ENCODE results near the gene TRIP4. TPM values are rescaled to one million over a fixed set of nuclear protein-coding genes. Genes with fewer than 3 reads are reported as not detected.

TRIP4 gene
- polyA plus RNA-seq, 3 donors: 23.0 to 40.1 (median 35.6) TPM

DNA sequence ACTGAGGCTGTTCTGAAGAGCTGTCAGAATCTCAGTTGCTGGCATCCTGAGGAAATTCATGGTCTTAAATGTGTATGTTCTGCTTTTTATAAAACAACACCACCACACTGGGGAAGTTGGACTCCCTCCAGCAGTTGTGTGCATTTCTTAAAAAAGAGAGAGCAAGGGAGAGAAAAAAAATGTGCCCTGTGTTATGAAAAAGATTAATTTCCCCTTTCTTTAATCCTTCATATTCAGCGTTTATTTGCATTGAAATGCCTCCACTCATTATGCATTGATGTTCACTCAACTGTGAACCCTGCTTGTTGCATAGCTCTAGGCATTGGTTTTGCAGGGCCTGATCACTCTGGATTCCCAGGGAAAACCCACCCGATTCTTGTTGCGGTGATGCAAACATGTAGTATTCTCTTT, 68.3 kb downstream of the TRIP4 start:
- peaks cover 42 to 51% of the 10 kb centered on the region in 2 donors for H3K4me1 ChIP-seq (ENCODE audit: control insufficient read depth in 1 of 2, insufficient read depth in 2 of 2, low read length in 2 of 2)
- H3K4me1 Mint-ChIP-seq: peaks cover 56% of the 10 kb centered on the region
- no CpG with 5 or more reads among the region's 3 CpGs for WGBS (ENCODE audit: insufficient coverage)
- peak; percentile 56 to 67 (median 57) for DNase-seq
- H3K4me3 Mint-ChIP-seq: peak overlapping the region; percentile 53 to 79
- peak overlapping the region; percentile 39 for H2AFZ ChIP-seq (ENCODE audit: insufficient read depth, low read depth, low read length, poor library complexity, severe bottlenecking)
- H4K20me1 ChIP-seq (ENCODE audit: insufficient read depth, low read length): no peaks in the 10 kb centered on the region
- H3K27me3 Mint-ChIP-seq (ENCODE audit: low read depth in 3 of 3): no peaks in the 10 kb centered on the region
- no peaks in the 10 kb centered on the region for H3K79me2 ChIP-seq (ENCODE audit: insufficient read depth, low read length)
- H3K9ac ChIP-seq (ENCODE audit: insufficient read depth, low read length, poor library complexity, severe bottlenecking): peak overlapping the region; percentile 11
- no peaks in the 10 kb centered on the region for H3K9me3 ChIP-seq (replicated peaks in 1 of 2; ENCODE audit: control insufficient read depth in 1 of 2, insufficient read depth in 1 of 2, low read length in 2 of 2)
- H3K36me3 ChIP-seq (replicated peaks in 1 of 2; ENCODE audit: control insufficient read depth in 1 of 2, insufficient read depth in 2 of 2, low read length in 2 of 2): peaks cover 0 to 9% of the 10 kb centered on the region in 2 donors
- H3K27ac Mint-ChIP-seq: peak overlapping the region; percentile 73 to 95 (median 87)
- intact Hi-C loops (cut with micrococcal nuclease): loop anchor here in 1 of 2 donors (5.0 kb wide), 1 partner anchor 954 kb away; the partner anchor contains the start of gene USP3
- no peaks in the 10 kb centered on the region for H3K27me3 ChIP-seq (ENCODE audit: control insufficient read depth in 2 of 2, insufficient read depth in 2 of 2, low read length in 2 of 2)
- peak overlapping the region; percentile 69 for H3K4me2 ChIP-seq (replicated peaks; ENCODE audit: extremely low read depth, low read length, poor library complexity, severe bottlenecking)
- H3K36me3 Mint-ChIP-seq: peaks cover 2 to 15% of the 10 kb centered on the region in 2 donors
- peak overlapping the region in 2 of 3 experiments; percentile 19 to 66 for H3K4me3 ChIP-seq (replicated peaks in 1 of 3; ENCODE audit: low read depth in 2 of 3, low read length in 3 of 3)
- TF ChIP-seq, protein P1, sequence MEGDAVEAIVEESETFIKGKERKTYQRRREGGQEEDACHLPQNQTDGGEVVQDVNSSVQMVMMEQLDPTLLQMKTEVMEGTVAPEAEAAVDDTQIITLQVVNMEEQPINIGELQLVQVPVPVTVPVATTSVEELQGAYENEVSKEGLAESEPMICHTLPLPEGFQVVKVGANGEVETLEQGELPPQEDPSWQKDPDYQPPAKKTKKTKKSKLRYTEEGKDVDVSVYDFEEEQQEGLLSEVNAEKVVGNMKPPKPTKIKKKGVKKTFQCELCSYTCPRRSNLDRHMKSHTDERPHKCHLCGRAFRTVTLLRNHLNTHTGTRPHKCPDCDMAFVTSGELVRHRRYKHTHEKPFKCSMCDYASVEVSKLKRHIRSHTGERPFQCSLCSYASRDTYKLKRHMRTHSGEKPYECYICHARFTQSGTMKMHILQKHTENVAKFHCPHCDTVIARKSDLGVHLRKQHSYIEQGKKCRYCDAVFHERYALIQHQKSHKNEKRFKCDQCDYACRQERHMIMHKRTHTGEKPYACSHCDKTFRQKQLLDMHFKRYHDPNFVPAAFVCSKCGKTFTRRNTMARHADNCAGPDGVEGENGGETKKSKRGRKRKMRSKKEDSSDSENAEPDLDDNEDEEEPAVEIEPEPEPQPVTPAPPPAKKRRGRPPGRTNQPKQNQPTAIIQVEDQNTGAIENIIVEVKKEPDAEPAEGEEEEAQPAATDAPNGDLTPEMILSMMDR (IDR thresholded peaks at IDR 0.05): no peak
- H3K9me3 Mint-ChIP-seq: no peaks in the 10 kb centered on the region
- H3K27ac ChIP-seq (ENCODE audit: low read depth in 1 of 2, low read length in 2 of 2): peak overlapping the region; percentile 33 to 72

DNA sequence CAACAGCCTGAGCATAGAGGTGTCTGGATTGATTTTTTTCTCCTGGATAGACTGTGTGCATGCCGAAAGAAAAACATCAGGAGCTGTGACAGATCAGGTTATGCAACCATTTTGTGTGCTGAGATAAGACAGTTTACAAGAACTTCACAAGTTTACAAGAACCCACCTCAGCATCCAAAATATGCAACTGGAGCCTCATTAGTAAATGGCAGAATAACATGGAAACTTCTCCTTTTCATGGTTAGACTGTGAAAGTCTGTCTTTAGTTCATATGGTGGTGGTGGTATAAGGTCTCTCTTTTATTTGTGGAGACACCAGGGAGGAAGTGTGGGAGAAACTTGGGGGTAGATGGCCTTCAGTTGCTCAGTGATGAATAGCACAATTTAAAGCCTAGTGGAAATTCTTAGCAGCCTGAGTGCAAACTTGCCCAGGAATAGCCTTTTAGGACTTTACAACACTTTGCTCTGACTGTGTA, 69.0 kb downstream of the TRIP4 start:
- no CpG with 5 or more reads among the region's 1 CpG for WGBS (ENCODE audit: insufficient coverage)
- Histone ChIP-seq H3K27ac (ENCODE audit: low read depth in 1 of 2, low read length in 2 of 2) (peak overlapping the region in 1 of 2 donors; percentile 72), H2AFZ (ENCODE audit: insufficient read depth, low read depth, low read length, poor library complexity, severe bottlenecking) (peak overlapping the region; percentile 39), H3K79me2 (ENCODE audit: insufficient read depth, low read length) (peaks cover 6% of the 10 kb centered on the region), H4K20me1 (ENCODE audit: insufficient read depth, low read length) (peaks cover 5% of the 10 kb centered on the region), H3K9me3 (replicated peaks in 1 of 2; ENCODE audit: control insufficient read depth in 1 of 2, insufficient read depth in 1 of 2, low read length in 2 of 2) (no peaks in the 10 kb centered on the region), H3K4me2 (replicated peaks; ENCODE audit: extremely low read depth, low read length, poor library complexity, severe bottlenecking) (peak overlapping the region; percentile 69), H3K9ac (ENCODE audit: insufficient read depth, low read length, poor library complexity, severe bottlenecking) (no peak overlapping the region), H3K4me3 (replicated peaks in 1 of 3; ENCODE audit: low read depth in 2 of 3, low read length in 3 of 3) (peak overlapping the region in 1 of 3 experiments; percentile 66), H3K36me3 (replicated peaks in 1 of 2; ENCODE audit: control insufficient read depth in 1 of 2, insufficient read depth in 2 of 2, low read length in 2 of 2) (peaks cover 0 to 9% of the 10 kb centered on the region in 2 donors), H3K4me1 (ENCODE audit: control insufficient read depth in 1 of 2, insufficient read depth in 2 of 2, low read length in 2 of 2) (peaks cover 45 to 56% of the 10 kb centered on the region in 2 donors), H3K27me3 (ENCODE audit: control insufficient read depth in 2 of 2, insufficient read depth in 2 of 2, low read length in 2 of 2) (no peaks in the 10 kb centered on the region)
- Mint-ChIP-seq H3K4me1 (peaks cover 61% of the 10 kb centered on the region), H3K27ac (peak overlapping the region; percentile 73 to 95 (median 87)), H3K36me3 (peaks cover 2 to 8% of the 10 kb centered on the region in 2 donors), H3K27me3 (ENCODE audit: low read depth in 3 of 3) (no peaks in the 10 kb centered on the region), H3K4me3 (peak overlapping the region; percentile 34 to 79), H3K9me3 (no peaks in the 10 kb centered on the region)
- TF ChIP-seq, protein P1 (IDR thresholded peaks at IDR 0.05): no peak
- intact Hi-C loops (cut with micrococcal nuclease): loop anchor here in 1 of 2 donors (5.0 kb wide), 1 partner anchor 954 kb away; the partner anchor contains the start of gene USP3
- peak in 1 of 3 donors; percentile 8 for DNase-seq

Measured in CD14-positive monocyte (primary cell).